IMR-90 (cell line): ENCODE results near the gene KRT39. TPM values are rescaled to one million over a fixed set of nuclear protein-coding genes. Genes with fewer than 3 reads are reported as not detected.

ENCODE experiments used
- ATAC-seq: fragments of 200-7000 bp; cut with Tn5 transposase; 2 replicates; pipeline ENCODE4 v1.9.1; 2020; ENCODE audit warnings: low read depth, mild to moderate bottlenecking, moderate library complexity
- BruUV-seq: library from RNA; stranded (reverse); fragments of 400-500 nt; replicated peaks from 2 replicates; lab custom pipeline; 2021; lab: Mats Ljungman, UMichigan
- CTCF ChIA-PET: fragments of 300-600 bp; formaldehyde crosslinking; extraction: SDS; loops from one replicate; lab custom pipeline; 2021; ENCODE audit warnings: antibody characterized with exemption; lab: Yijun Ruan, JAX
- POLR2A ChIA-PET: fragments of 300-600 bp; sonication (Branson Sonifier 250); formaldehyde crosslinking; loops from one replicate; lab custom pipeline; 2022; ENCODE audit warnings: antibody characterized with exemption; ENCODE audit not compliant: unreplicated experiment; lab: Charles Lee
- DNase-seq: peaks from one replicate; pipeline ENCODE4 v3.0.0; 2013
- H2AFZ ChIP-seq: replicated peaks from 2 replicates; pipeline ENCODE3; 2013; ENCODE audit warnings: low read length, mild to moderate bottlenecking; ENCODE audit not compliant: poor library complexity
- H2AK5ac ChIP-seq: 2 replicates; pipeline ENCODE4 v1.6.1; 2013; ENCODE audit warnings: low read depth, low read length, inconsistent platforms
- H2AK9ac ChIP-seq: replicated peaks from 2 replicates; pipeline ENCODE3; 2013; ENCODE audit warnings: mild to moderate bottlenecking, low read depth, low read length, moderate library complexity; ENCODE audit not compliant: poor library complexity
- H2BK120ac ChIP-seq: 2 replicates; pipeline ENCODE4 v1.6.1; 2013; ENCODE audit warnings: low read depth, low read length, inconsistent platforms
- H2BK15ac ChIP-seq: 3 replicates; pipeline ENCODE4 v1.6.1; 2013; ENCODE audit warnings: low read depth, low read length, inconsistent platforms
- H2BK20ac ChIP-seq: 2 replicates; pipeline ENCODE4 v1.6.1; 2013; ENCODE audit warnings: low read depth, mild to moderate bottlenecking, inconsistent platforms, low read length, moderate library complexity
- H2BK5ac ChIP-seq: 2 replicates; pipeline ENCODE4 v1.6.1; 2013; ENCODE audit warnings: mild to moderate bottlenecking, low read depth, low read length, inconsistent platforms; ENCODE audit not compliant: poor library complexity, severe bottlenecking
- H3K14ac ChIP-seq: replicated peaks from 2 replicates; pipeline ENCODE4 v1.6.1; 2013; ENCODE audit warnings: low read depth, low read length, inconsistent platforms
- H3K18ac ChIP-seq: 2 replicates; pipeline ENCODE4 v1.6.1; 2013; ENCODE audit warnings: low read depth, low read length, control low read depth
- H3K23ac ChIP-seq: 2 replicates; pipeline ENCODE4 v1.6.1; 2013; ENCODE audit warnings: low read depth, low read length, inconsistent platforms
- H3K27ac ChIP-seq: 2 replicates; pipeline ENCODE4 v1.5.1; 2013; ENCODE audit warnings: mild to moderate bottlenecking, control low read depth, low read length; ENCODE audit not compliant: insufficient read depth
- H3K27me3 ChIP-seq: 2 replicates; pipeline ENCODE4 v1.6.1; 2013; ENCODE audit warnings: low read length; ENCODE audit not compliant: control insufficient read depth, insufficient read depth
- H3K36me3 ChIP-seq: 2 replicates; pipeline ENCODE4 v1.6.1; 2013; ENCODE audit warnings: low read length, mixed read lengths; ENCODE audit not compliant: control insufficient read depth, insufficient read depth
- H3K4ac ChIP-seq: 2 replicates; pipeline ENCODE4 v1.6.1; 2013; ENCODE audit warnings: low read depth, low read length, inconsistent platforms
- H3K4me1 ChIP-seq: 2 replicates; pipeline ENCODE4 v1.6.1; 2013; ENCODE audit warnings: low read length, mixed read lengths; ENCODE audit not compliant: control insufficient read depth, insufficient read depth
- H3K4me2 ChIP-seq: 2 replicates; pipeline ENCODE4 v1.6.1; 2013; ENCODE audit warnings: low read depth, mild to moderate bottlenecking, control low read depth, low read length, moderate library complexity
- H3K4me3 ChIP-seq: 2 replicates; pipeline ENCODE4 v1.5.1; 2013; ENCODE audit warnings: low read depth, mild to moderate bottlenecking, control low read depth, low read length, moderate library complexity; ENCODE audit not compliant: insufficient read depth
- H3K56ac ChIP-seq: 2 replicates; pipeline ENCODE4 v1.6.1; 2013; ENCODE audit warnings: low read length, inconsistent platforms; ENCODE audit not compliant: insufficient read depth; ENCODE audit errors: extremely low read depth
- H3K79me1 ChIP-seq, 2 experiments: 2 replicates each; pipeline ENCODE4 v1.6.1; 2013; ENCODE audit warnings: low read length in 2 of 2, inconsistent platforms in 1 of 2, low read depth in 1 of 2
- H3K9ac ChIP-seq: 2 replicates; pipeline ENCODE4 v1.6.1; 2013; ENCODE audit warnings: low read depth, low read length, control low read depth
- H3K9me1 ChIP-seq: 2 replicates; pipeline ENCODE4 v1.6.1; 2013; ENCODE audit warnings: low read length, inconsistent platforms; ENCODE audit not compliant: insufficient read depth
- H3K9me3 ChIP-seq: 2 replicates; pipeline ENCODE4 v1.6.1; 2013; ENCODE audit warnings: low read length; ENCODE audit not compliant: control insufficient read depth, insufficient read depth
- H4K20me1 ChIP-seq: 2 replicates; pipeline ENCODE4 v1.6.1; 2013; ENCODE audit warnings: low read length, inconsistent platforms; ENCODE audit not compliant: insufficient read depth
- H4K5ac ChIP-seq: 2 replicates; pipeline ENCODE4 v1.6.1; 2013; ENCODE audit warnings: mild to moderate bottlenecking, low read depth, low read length, control low read depth
- H4K8ac ChIP-seq, 2 experiments: 2 replicates each; pipeline ENCODE4 v1.6.1; 2013; ENCODE audit warnings: low read depth in 2 of 2, low read length in 2 of 2, control low read depth in 1 of 2, inconsistent platforms in 1 of 2
- H4K91ac ChIP-seq: 2 replicates; pipeline ENCODE4 v1.6.1; 2013; ENCODE audit warnings: low read depth, low read length, inconsistent platforms; ENCODE audit not compliant: insufficient read depth
- MAFK ChIP-seq: IDR thresholded peaks from 2 replicates; pipeline ENCODE4 v1.6.1; 2012; ENCODE audit warnings: low read depth, low read length, improper control_type of control experiment
- NFE2L2 ChIP-seq: fragments of 150-350 bp; IDR thresholded peaks from 2 replicates; pipeline ENCODE4 v1.6.1; 2016; ENCODE audit warnings: low read depth, mild to moderate bottlenecking, low read length
- WGBS, 2 experiments: methylation state at CpG; one replicate each; pipeline versions ENCODE4 v1.1.5 to v1.1.7; 2013; ENCODE audit warnings: missing lambda C conversion rate in 2 of 2; ENCODE audit not compliant: insufficient read length in 1 of 2; ENCODE audit errors: extremely low coverage in 2 of 2; 5-methylcytosine and 5-hydroxymethylcytosine counted together
- dilution Hi-C: fragments of 300-500 bp; cut with HindIII; formaldehyde crosslinking; loops from one replicate; pipeline ENCODE4 v1.14.3; 2018; ENCODE audit warnings: low sequenced_read_pairs; ENCODE audit not compliant: unreplicated experiment
- in situ Hi-C: fragments of 300-500 bp; cut with MboI; formaldehyde crosslinking; loops from 3 replicates; pipeline ENCODE4 v1.14.3; 2019; ENCODE audit warnings: low sequenced_read_pairs, inconsistent platforms, mixed read lengths
- intact Hi-C: fragments of 100-400 bp; cut with micrococcal nuclease; formaldehyde crosslinking; loops from 2 replicates; pipeline ENCODE4 v1.10.0; 2022
- polyA plus RNA-seq, 3 experiments: library from polyadenylated mRNA; depleted of rRNA; stranded (reverse); fragments of >200 nt; gene quantifications; 2 replicates each; pipeline ENCODE4 v1.2.3, GENCODE V29; 2012; ENCODE audit warnings: low replicate concordance in 1 of 3
- total RNA-seq: library from RNA; depleted of rRNA; stranded (reverse); fragments of >200 nt; gene quantifications from 2 replicates; pipeline ENCODE4 v1.2.3, GENCODE V29; 2012

KRT39 gene
- total and polyA plus RNA-seq, 2 of the 4 experiments (the other 2 are of a cell fraction) = 0.15 TPM; not detected in 1

- Histone ChIP-seq H3K27me3 (no peaks in the 10 kb centered on the region), H2BK15ac (no peak overlapping the region; the same call in 2 of the 3 replicates), H3K23ac (peak overlapping the region; percentile 5; the same call in 1 of the 2 replicates), H4K8ac (no peak overlapping the region), H3K27ac (no peak overlapping the region), H2AK9ac (no peak overlapping the region), H3K9me3 (peaks cover 6% of the 10 kb centered on the region), H3K4me1 (peaks cover 7% of the 10 kb centered on the region), H2BK120ac (peak overlapping the region; percentile 35), H2BK5ac (no peak overlapping the region), H2AFZ (no peak overlapping the region), H4K91ac (no peak overlapping the region; the same call in 1 of the 2 replicates), H3K4me2 (no peak overlapping the region), H3K4ac (no peak overlapping the region), H3K4me3 (no peak overlapping the region), H3K18ac (no peak overlapping the region; the same call in 1 of the 2 replicates), H3K14ac (no peak overlapping the region), H3K79me1 (no peaks in the 10 kb centered on the region), H4K20me1 (no peaks in the 10 kb centered on the region), H2AK5ac (peak overlapping the region; percentile 58), H4K5ac (no peak overlapping the region; the same call in 1 of the 2 replicates), H2BK20ac (no peak overlapping the region), H3K9ac (no peak overlapping the region), H3K36me3 (no peaks in the 10 kb centered on the region), H3K9me1 (peaks cover 9% of the 10 kb centered on the region), H3K56ac (no peak overlapping the region)
- CTCF ChIA-PET = interaction anchor here (1.0 kb wide), 1 partner anchor 360 kb away, joined by 4 read pairs; no protein-coding TSS in a partner anchor
- POLR2A ChIA-PET = interaction anchor here (0.5 kb wide), 1 partner anchor 418 kb away, joined by 10 read pairs; no protein-coding TSS in a partner anchor
- intact Hi-C loops (no loop called here), dilution Hi-C loops (no loop called here), in situ Hi-C loops (no loop called here)
- DNase-seq (no peak), ATAC-seq (no peak)
- TF ChIP-seq MAFK = 0 out of 2 replicates have a peak, but pooled peaks have one; percentile 17
- no peak for TF ChIP-seq NFE2L2
- WGBS, 2 experiments = no CpG with 5 or more reads among the region's 4 CpGs
- BruUV-seq = no TSS peak
Observed at GRCh38 chr17:40962059-40962561, 4.6 kb downstream of the KRT39 start.
